ENCODE results near the gene FBXW8.

Gene FBXW8

GRCh38 chr12:116885491-116885890, 25.3 kb upstream of the FBXW8 start:
- no peak for DNase-seq (ENCODE audit: low spot score)

GRCh38 chr12:116887244-116887643, 23.5 kb upstream of the FBXW8 start:
- DNase-seq (ENCODE audit: low spot score) = no peak

GRCh38 chr12:116887897-116888296, 22.9 kb upstream of the FBXW8 start:
- no peak for DNase-seq (ENCODE audit: low spot score)

- DNase-seq (ENCODE audit: low spot score) = no peak
These were observed 20.4 kb upstream of the FBXW8 start for GRCh38 chr12:116890330-116890729.

- DNase-seq (ENCODE audit: low spot score) = no peak
These were observed 19.7 kb upstream of the FBXW8 start for GRCh38 chr12:116891019-116891418.

GRCh38 chr12:116892349-116893140, 18.2 kb upstream of the FBXW8 start:
- DNase-seq (ENCODE audit: low spot score) = no peak

DNA sequence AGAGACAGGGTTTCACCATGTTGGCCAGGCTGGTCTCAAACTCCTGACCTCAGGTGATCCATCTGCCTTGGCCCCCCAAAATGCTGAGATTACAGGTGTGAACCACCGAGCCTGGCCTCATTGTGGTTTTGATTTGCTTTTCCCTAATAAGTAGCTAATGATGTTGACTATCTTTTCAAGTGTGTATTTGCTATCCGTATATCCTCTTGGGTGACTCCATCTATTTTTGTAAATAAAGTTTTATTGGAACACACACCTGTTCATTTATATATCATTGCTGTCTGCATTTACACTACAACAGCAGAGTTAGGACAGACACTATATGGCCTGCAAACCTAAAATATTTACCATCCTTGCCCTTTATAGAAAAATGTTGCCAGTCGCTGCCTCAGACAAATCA, 15.8 kb upstream of the FBXW8 start:
- no peak for DNase-seq (ENCODE audit: low spot score)

- DNase-seq (ENCODE audit: low spot score) = no peak
These were observed 14.3 kb upstream of the FBXW8 start for GRCh38 chr12:116896411-116896924.

- no peak for DNase-seq (ENCODE audit: low spot score)
These were observed 13.3 kb upstream of the FBXW8 start for GRCh38 chr12:116897476-116897875.

GRCh38 chr12:116898669-116899068, 12.1 kb upstream of the FBXW8 start:
- DNase-seq (ENCODE audit: low spot score) = no peak

- DNase-seq (ENCODE audit: low spot score) = no peak
These were observed 9.1 kb upstream of the FBXW8 start for GRCh38 chr12:116901612-116902011.

- no peak for DNase-seq (ENCODE audit: low spot score)
These were observed 6.9 kb upstream of the FBXW8 start for GRCh38 chr12:116903818-116904217.

DNA sequence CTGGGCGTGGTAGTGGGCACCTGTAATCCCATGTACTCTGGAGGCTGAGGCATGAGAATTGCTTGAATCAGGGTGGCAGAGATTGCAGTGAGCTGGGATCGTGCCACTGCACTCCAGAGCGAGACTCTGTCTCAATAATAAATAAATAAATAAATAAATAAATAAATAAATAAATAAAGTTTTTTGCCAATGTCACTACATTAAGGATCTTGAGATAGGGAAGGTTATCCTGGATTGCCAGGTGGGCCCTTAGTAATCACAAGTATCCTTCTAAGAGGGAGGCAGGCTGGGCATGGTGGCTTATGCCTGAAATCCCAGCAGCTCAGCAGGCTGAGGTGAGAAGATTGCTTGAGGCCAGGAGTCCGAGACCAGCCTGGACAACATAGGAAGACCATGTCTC, 4.5 kb upstream of the FBXW8 start:
- no peak for DNase-seq (ENCODE audit: low spot score)

- DNase-seq (ENCODE audit: low spot score) = no peak
These were observed 488 bp upstream of the FBXW8 start for GRCh38 chr12:116910280-116910644.

- DNase-seq (ENCODE audit: low spot score) = no peak
These were observed 4.6 kb downstream of the FBXW8 start for GRCh38 chr12:116915326-116915725.

GRCh38 chr12:116916122-116916521, 5.4 kb downstream of the FBXW8 start:
- DNase-seq (ENCODE audit: low spot score) = no peak

GRCh38 chr12:116916714-116917114, 6.0 kb downstream of the FBXW8 start:
- DNase-seq (ENCODE audit: low spot score) = peak; percentile 56

DNA sequence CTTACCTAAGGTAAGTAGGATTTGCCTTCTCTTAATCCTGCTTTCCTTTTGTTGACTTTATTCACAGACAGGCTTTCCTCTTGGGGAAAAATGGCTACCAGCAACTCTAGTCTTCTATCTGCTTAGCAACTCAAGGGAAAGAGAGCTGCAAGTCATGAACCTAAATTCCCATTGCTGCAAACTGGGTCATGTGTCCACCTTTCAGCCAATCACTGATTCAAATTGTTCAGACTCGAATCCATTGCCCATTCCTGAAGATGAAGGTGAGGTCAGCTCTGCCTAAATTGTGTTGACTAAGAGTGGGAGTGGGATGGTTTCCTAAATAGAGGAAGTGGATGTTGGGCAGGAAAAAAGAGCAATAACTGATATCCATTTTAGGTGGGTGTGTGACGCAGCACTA, 7.7 kb downstream of the FBXW8 start:
- no peak for DNase-seq (ENCODE audit: low spot score)

GRCh38 chr12:116919247-116919661, 8.5 kb downstream of the FBXW8 start:
- no peak for DNase-seq (ENCODE audit: low spot score)

- DNase-seq (ENCODE audit: low spot score) = no peak
These were observed 9.1 kb downstream of the FBXW8 start for GRCh38 chr12:116919706-116920485.

DNA sequence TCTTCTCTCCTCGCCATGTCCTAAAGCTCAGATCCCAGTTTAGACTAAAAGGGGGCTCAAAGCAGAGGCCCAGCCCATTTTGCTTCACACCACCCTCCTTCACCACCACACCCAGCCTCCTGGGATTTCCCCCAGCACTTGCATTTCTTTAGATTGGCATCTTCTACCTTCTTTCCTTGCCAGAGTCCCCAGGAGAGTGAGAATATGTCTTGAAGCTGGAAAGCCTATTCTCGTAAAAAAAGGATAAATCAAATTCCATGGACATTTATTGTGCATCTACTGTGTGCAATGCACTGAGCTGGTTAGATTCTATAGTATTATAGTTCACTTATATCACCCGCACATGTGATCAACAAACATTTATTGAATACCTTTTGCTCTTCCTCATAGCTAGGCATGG, 10.2 kb downstream of the FBXW8 start:
- no peak for DNase-seq (ENCODE audit: low spot score)

DNA sequence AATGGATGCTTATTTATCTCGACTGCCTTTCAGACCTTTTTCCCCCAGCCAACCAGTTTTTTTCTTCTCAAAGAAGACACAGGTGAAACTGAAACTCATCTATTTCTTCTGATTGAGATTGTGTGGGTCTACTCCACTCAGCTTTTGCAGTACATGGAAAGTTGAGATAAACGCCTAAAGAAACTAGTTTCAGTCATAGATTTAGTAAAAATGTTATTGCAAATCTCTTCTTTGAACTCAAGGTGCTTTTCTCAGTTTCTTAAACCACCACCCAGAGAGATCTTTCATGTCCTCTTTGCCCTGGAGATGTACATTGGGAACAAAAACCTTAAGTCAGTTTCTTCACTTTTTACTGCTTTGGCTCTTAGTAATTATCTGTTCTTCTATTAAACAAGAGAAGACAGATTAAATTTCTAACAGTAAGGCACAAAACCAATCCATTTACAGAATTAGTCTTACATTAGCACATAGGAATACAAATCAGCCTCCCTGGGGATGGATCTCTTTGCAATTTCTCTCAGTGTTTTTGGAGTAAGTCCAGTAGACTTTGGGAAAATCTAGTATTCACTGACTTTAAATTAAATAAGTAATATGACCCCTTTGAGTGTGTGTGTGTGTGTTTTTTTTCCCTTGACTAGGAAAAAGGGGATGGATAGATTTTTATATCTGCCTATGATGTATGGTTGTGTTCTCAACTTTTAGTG, 11.6 kb downstream of the FBXW8 start:
- DNase-seq (ENCODE audit: low spot score) = no peak

Data from CD4-positive, alpha-beta T cell treated with Interleukin-15 for 4 hours (primary cell).